VCaP (cell line): ENCODE data around the gene ZBTB16.

Source experiments
- H3K27ac ChIP-seq: fragments of 450-650 bp; 2 replicates; pipeline ENCODE4 v1.5.1; 2017
- TF ChIP-seq, protein P1 (sequence below): fragments of 450-650 bp; conservative IDR thresholded peaks from 2 replicates; pipeline ENCODE4 v1.5.1; 2017; ENCODE audit warnings: mild to moderate bottlenecking, moderate library complexity

ZBTB16 gene

GRCh38 chr11:114169821-114170220, 110.3 kb downstream of the ZBTB16 start:
- TF ChIP-seq, protein P1, sequence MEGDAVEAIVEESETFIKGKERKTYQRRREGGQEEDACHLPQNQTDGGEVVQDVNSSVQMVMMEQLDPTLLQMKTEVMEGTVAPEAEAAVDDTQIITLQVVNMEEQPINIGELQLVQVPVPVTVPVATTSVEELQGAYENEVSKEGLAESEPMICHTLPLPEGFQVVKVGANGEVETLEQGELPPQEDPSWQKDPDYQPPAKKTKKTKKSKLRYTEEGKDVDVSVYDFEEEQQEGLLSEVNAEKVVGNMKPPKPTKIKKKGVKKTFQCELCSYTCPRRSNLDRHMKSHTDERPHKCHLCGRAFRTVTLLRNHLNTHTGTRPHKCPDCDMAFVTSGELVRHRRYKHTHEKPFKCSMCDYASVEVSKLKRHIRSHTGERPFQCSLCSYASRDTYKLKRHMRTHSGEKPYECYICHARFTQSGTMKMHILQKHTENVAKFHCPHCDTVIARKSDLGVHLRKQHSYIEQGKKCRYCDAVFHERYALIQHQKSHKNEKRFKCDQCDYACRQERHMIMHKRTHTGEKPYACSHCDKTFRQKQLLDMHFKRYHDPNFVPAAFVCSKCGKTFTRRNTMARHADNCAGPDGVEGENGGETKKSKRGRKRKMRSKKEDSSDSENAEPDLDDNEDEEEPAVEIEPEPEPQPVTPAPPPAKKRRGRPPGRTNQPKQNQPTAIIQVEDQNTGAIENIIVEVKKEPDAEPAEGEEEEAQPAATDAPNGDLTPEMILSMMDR = no peak

DNA sequence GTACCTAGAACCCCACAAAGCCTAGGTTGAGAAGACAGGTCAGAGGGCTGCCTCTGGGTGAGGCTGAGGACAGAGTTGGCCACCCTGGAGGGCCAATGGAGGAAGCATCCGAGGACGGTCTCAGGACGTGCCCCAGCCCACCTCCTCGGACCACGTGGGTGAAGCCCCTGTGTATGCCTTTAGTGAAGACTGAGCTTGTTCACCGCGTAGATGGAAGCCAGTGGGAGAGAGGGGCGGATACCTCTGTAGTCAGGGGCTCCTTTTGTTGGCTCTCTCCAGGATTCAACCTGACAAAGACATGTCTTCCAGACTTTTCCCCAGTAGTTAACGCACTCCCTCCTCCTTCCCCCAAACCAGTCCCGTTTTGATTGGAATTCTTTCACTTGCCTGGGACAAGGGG, 110.7 kb downstream of the ZBTB16 start:
- peak overlapping the region; percentile 100 for H3K27ac ChIP-seq
- TF ChIP-seq, protein P1 = no peak

More at GRCh38 chr11:114169821-114170220, 110.3 kb downstream of the ZBTB16 start:
- H3K27ac ChIP-seq = peak overlapping the region; percentile 100

GRCh38 chr11:114171257-114172054, 111.9 kb downstream of the ZBTB16 start:
- peak overlapping the region; percentile 100 for H3K27ac ChIP-seq
- TF ChIP-seq, protein P1 = no peak

DNA sequence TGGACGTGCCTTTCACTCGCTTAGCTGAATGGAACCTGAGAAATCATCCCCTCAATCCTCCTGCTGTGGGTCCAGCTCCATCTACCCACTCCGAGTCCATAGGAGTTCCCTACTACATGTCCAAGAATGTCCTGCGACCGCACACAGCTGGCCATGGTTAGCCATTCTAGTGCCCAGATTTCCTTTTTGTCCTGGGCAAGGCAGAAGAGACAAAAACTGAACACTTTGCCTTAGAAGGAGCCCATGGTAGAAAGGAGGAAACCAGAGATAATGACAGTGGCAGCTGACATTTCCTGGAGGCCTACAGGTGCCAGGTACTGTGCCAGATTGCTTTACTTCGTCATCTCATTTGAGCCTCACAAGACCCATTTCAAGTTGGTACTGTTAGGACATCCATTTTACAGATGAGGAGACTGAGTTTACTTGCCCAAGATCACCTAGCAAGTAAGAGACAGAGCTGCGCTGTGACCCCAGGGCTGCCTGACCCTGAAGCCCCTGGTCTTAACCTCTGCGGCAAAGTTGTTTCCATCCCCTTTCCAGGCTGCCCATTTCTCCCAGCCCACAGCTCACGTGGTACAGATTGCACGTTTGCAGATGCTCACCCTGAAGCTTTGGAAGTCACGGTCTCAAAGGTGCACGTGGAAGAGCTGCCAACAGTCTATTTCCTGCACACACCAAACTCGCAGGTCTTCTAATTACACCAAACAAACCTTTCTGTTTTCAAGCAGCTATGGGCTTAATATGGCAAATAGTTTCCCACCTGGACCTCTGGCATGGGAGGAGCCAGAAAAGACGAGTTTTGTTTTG, 112.7 kb downstream of the ZBTB16 start:
- peak overlapping the region; percentile 100 for H3K27ac ChIP-seq
- TF ChIP-seq, protein P1 = no peak

DNA sequence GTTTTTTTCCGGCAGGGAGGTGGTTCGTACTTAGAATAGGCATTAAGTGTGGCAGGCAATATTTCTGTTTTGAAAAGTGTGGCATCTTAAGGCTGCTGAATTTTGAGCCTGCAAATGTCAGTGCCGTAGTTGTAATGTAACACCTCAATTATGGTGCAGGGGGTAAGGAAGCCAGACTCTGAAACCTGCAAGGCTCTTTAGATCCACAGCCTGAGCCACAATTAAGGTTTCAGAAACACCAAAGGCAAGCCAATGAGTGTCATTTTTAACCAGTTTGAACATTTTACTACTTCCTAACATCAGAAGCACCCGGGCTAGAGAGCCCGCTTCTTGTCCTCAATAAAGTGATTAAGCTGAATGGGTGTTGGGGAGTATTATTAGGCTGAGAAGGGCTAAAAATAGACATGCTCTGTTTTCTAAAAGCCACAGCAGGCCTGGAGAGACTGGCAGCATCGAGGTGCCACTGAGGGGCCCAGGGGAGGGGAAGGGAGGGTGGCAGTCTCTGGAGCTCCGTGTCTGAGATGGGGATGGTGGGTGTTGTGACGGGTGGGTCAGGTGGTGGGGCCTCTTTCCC, 113.4 kb downstream of the ZBTB16 start:
- TF ChIP-seq, protein P1 = no peak

GRCh38 chr11:114173843-114174242, 114.3 kb downstream of the ZBTB16 start:
- TF ChIP-seq, protein P1 = no peak
- H3K27ac ChIP-seq = peak overlapping the region; percentile 100

More for the DNA sequence above, 113.4 kb downstream of the ZBTB16 start:
- H3K27ac ChIP-seq = peak overlapping the region; percentile 100
